GM18519 (cell line): ENCODE data around the gene GTF3A.

Experiments
- ATAC-seq: cut with Tn5 transposase; IDR thresholded peaks from one replicate; pipeline ENCODE4 v1.9.1; 2021; ENCODE audit warnings: mild to moderate bottlenecking, moderate library complexity; ENCODE audit not compliant: unreplicated experiment, low FRiP score

Gene GTF3A

DNA sequence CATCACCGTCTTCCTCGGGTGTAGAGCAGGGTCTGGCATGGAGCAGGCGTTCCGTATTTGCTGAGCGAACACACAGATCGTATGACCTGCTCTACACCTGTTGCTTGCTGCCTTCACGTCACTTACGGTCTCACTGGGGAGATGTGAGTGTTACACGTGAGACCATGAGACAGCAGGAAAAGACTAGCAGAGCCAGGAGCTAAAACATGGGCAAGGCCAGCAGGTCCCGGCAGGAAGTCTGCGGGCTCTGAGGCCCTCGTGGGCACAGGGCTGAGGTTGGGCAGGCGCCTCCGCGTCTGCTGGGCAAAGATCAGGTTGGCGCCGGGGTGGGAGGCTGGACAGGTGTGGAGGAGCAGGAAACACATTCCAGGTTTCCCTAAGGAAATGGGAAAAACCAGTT, 19.7 kb upstream of the GTF3A start:
- no peak for ATAC-seq

DNA sequence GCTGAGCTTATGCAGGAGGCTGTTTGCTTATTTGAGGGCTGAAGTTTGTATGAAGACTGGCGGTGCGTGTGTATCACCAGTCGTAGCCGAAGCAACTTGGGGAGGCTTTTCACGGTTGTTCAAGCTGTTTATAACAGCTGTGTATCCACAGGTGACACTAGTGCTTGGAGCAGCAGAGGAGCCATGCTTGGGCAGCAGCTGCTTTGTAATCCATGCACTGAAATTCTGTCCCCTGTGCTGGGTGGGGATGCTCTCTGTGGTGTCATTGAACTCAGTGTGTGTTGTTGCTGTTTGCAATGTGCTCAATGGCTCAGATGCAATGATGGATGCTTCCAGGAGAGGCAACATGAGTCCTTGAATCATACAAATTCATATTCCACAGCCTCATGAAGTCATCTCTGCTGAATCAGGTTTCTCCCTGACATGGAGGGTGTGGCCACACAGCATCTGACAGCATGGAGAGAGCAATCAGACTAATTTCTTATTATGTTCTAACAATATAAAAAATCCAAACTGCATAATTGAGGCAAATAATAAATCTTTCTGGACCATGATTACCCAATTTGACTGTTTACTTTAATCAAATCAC, 18.8 kb upstream of the GTF3A start:
- ATAC-seq: no peak

DNA sequence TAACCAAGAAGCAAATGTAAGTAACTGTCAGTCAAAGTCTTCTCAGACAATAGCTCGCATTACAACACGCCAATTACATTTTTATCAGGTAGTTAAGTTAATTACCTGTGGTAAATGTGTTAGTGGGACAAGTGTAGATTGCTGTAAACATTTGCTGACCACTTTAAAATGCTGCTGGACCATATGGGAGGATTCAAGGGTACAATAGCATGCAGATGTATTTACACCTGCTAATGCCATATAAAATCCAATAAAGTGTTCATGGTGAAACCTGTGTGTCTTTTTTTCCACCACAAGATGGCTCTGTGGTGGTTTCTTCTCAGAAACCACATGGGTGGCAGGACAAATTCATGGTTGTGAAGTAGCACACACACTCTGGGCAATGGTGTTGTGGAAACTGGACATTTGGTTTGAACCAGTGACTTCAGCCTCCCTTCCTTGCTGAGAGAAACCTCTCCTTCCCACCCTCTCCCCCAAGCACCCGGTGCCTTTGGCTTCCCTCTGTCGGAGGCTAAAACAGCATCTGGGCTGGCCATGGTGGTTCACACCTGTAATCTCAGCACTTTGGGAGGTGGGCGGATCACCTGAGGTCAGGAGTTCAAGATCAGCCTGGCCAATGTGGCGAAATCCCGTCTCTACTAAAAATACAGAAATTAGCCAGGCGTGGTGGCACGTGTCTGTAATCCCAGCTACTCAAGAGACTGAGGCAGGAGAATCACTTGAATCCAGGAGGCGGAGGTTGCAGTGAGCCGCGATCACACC, 18.1 kb upstream of the GTF3A start:
- no peak for ATAC-seq

DNA sequence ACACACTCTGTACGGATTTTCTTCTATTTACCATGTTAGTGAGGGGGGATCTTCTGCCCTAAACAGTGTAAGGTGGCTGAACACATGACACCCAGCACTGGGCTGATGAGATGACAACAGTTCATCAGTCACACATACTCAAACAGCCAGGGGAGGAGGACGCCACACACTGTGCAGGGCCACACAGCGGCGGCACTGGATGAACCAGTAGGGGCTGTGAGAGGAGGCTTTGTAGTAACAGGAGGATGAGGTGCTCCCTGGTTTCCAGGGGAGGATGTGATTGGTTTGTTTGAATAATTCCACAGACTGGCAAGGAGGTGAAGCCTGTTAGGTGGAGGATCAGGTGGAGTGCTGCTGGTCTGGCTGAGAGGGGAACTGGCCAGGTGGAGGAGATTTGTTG, 16.3 kb upstream of the GTF3A start:
- no peak for ATAC-seq

DNA sequence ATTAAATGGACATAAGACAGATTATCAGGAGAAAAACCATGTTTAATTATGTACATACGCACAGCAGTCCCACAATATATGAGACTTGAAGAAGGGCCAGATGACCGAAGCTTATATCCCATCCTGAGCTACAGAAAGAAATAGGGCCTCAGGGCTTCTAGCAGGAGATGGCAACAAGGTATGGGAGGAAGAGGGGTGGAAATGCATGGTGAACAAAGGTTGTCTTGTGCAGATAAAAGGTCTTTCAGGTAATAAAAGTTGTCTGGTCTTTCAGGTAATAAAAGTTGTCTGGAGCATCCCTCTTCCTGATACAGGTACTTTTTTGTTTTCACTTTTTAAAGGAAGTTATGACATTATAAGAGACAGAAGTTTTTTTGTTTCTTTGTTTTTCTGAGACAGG, 15.4 kb upstream of the GTF3A start:
- ATAC-seq: no peak

DNA sequence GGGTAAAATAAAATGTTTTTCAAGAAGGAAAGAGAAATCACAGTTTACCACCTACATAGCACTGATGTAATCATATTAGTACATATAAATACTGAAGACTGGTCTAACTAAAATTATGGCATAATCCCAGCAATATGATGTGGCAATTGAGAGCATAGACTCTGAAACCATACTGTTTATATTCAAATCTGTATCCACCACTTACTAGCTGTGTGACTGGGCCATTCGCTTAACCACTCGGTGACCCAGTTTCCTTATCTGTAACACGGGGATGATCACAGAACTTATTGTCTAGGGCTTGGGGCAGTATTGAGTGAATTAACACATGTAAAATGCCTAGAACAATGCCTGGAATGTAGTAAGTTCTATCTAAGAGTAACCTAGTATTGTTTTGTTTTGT, 13.1 kb upstream of the GTF3A start:
- ATAC-seq: no peak

DNA sequence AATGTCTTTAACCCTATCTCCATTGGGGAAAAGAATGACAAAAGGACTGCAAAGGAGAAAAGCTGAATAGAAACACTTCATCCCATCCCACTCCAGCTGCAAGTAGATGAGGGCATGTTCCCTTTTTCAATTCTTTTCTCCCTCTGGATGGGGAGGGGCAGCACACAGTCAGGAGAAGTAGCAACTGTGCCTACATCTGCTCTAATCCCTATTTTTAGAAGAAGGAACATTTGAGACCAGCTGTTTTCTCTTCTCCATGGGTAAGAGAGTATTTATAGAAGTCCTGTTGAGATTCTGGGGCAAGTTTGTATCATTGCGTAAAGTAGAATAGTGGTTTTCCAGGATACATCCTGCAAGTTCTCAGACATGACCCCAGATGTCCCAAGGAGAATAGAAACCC, 9.3 kb upstream of the GTF3A start:
- ATAC-seq: no peak

DNA sequence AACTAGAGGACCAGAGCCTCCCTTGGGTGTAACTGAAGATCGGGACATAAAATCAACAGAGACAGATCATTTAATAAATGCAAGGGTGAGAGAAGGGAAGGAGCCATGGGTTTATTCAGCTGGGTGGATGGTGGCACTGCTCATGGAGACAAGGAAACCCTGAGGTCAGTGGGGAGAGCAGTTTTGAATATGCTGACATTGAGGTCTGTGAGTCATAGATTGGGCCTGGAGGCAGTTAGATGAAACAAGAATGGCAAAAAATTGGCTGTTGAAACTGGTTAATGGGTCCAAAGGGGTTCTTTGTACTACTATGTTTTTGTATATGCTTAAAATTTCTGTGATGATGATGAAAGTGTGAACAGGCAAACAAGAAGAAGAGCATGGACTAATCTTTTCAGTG, 5.1 kb upstream of the GTF3A start:
- ATAC-seq: no peak

DNA sequence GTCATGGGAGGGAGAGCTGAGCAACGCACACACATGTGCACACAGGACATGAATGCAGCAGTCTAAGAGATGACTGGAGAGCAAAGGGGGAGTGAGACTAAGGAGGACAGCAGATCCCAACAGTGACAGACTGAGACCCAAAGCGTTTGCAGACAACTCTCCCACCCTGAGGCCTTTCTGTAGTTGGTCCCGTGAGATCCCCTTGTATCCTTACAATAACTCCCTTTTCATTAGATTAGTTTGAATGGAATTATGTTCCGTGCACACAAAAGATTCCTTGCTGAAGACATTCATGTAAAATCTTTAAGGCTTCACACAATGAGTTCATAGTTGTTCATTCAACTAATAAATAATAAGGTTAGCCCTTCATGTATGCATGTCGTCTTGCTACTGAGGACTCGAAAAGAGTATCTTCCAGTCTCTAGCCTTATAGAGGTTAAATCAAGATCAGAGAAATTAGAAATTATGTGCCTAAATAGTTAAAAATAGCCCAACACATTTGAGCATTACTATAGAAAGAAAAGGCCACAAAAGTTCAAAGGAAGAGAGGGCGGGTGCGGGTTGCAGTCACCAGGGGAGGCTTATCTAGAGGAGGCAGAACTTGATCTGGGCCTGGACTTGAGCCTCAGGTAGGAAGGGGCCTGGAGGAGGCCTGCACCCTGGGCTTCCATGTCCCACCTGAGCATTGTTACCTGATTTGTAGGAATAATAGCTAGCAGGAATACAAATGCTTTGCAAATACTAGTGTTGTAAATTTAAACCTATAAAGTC, 3.1 kb upstream of the GTF3A start:
- ATAC-seq: no peak

DNA sequence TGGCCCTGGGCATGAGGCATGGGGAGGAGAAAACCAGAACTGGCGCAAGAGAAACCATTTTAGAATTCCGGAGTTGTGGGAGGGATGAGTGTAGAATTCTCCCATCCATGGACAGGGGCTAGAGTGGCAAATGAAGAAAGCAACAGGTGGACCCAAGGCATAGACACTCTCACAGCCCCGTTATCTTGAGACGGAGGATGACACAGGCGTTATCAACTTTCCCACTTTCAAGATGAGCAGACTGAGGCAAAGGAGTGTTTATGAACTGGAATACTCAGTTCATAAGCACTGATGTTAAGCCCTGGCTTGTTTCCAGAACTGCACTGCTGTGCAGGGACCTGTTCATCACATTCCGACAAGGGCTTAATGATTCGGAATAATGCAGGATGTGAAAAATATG, 1.1 kb upstream of the GTF3A start:
- no peak for ATAC-seq

DNA sequence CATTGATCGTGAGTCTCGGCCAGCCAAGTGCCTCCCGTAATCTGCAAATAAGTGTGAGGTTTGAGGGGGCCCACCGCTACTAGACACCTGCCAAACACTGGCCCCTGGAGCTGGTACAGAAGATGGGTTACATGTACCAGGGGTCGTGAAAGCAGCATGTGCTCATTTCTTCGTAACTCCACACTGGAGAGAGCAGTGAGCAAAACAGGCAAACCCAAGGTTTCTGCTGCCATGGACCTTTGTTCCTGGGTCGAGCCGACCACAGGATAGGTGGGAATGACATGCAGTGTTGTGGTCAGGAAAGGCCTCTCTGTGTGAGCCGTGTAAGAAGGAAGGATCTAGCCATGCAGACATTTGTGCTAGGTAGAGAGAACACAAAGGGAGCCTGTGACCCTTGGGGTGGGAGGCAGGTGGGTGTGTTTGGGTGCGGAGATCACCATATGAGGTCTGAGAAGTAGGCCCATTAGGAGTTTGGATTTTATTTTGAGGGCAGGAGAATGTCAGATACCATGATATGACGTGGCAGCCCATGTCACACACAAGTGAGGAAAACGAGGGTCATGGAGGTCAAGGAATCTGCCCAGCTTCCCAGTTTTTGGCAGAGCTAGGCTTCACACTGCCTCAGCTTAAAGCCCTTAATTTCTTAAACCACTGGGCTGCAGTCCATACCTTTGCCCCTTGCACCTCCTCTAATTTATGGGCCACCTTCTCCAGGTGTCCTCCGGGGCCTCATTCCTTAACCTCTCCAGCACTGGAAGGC, 919 bp downstream of the GTF3A start:
- ATAC-seq: no peak

DNA sequence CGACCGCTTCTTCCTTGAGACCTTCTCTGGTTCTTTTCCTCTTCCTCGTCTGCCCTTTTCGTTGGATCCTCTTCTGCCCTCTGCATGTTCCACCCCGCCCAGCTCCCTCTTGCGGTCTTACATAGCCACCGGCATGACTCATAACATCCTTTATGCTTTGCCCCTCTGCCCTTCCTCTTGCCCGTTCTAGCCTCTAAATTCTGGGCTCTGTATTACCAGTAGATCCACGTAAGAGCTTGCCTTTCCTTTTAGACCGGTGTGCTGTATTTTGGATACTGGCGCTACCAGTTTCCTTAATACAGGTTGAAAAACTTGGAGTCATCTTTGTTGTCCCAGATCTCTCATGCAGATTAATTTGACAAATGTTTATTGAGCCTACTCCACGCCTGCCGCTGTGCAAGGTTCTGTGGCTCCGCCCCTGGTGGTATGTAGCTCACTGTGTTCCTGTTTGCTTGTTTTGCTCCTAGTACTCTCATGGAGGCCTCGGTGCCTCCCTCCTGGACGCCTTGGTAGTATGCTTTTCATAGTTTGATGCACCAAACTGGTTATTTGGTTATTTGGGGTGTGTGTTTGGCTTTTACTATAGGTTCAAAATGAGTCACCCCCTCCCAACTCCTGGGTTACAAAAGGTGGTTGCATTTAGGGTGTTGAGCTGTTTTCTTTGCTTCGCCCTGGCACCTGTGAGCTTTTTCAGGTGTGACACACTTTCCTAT, 1.7 kb downstream of the GTF3A start:
- ATAC-seq: no peak

DNA sequence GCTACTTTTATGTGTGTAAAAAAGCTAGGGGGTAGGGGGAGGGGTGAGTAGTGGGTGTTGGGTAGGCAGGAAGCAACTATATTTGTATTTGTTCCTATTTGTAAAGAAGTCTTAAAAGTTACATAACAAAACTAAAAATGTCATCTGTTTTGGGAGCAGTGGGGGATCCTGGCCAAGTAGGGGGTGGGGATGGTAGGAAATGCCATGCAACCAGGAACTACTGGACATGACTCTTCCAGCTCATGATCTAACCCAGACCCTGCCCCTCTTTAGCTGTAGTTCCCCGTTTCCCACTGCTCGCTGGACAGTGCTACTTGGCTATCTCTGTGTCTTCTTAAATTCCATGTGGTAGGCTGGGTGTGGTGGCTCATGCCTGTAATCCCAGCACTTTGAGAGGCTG, 3.2 kb downstream of the GTF3A start:
- ATAC-seq: no peak

DNA sequence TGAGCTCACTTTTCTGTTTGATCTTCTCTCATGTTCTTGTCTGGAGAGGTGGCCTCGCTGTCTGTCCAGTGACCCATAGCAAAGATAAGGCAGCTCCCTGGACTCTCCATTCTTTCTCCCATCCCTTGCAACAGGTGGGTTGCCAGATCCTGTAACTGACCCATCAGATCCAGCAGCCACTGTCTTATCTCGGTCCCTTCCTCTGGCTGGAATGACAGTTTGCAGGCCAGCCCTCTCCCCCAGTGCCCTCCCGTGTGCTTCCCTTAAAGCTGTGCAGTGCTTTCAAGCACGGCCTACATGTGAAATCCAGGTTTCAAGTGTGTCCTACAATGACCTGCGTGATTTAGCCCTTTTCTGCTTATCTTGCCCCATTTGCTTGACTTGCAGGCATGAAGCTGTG, 3.7 kb downstream of the GTF3A start:
- no peak for ATAC-seq

DNA sequence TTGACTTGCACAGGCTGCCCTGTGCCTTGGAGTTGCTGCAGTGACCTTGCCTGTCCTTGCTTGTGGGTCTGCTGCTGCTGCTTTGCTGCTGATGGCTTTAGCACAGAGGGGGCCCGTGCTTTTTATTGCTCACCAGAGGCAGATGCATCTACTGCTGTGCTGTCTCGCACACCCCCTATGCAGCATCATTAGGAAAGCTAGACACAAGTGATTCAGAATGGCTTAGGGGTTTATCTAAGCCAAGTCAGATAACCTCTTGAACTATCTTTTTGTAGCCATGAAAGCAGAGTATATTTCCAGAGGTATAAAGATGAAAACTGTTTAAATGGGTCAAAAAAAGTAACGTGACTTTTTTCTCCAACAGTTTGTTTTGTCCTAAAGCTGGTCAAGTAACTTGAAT, 7.8 kb downstream of the GTF3A start:
- no peak for ATAC-seq

DNA sequence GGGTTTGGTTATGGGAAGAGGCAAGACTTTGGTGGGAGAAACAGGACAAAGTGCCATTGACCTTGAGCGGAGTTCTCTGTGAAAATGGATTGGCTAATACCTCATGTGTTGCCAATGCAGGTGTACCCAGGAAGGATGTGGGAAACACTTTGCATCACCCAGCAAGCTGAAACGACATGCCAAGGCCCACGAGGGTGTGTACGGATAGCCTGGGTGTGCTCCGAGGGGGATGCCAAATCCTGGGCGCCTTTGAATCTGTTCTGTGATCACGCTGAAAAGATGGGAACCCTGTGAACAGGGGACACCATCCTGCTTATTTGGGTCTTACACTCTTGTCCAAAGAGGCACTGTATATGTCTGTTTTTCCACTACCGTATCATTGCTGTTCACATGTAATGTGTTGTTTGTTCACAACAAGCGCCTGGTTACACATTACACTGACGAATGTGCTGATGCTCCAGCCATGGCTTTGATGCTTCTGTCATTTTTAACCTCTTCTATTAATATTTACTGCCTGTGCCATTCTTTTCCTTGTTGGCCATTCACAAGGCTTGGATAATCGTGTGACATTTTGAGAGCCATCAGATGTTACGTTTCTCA, 8.3 kb downstream of the GTF3A start:
- ATAC-seq: no peak

DNA sequence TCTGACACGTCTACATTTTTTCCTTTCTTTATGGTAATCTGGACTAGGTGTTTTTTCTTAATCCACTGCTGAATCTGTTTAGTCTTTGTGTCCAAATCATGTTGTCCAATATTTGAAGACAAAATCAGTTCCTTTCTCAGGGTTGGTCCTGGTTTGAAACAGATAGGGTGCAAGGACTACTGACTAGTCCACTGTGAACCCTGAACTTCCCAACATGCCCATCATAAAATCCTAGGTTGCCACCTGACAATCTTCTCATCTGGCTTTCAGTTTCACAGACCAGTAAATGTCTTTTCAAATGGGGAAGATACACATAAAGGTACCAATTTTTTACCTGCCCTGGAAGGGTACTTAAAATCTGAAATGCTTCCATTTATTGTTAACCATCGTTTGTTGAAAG, 12.7 kb downstream of the GTF3A start:
- no peak for ATAC-seq

DNA sequence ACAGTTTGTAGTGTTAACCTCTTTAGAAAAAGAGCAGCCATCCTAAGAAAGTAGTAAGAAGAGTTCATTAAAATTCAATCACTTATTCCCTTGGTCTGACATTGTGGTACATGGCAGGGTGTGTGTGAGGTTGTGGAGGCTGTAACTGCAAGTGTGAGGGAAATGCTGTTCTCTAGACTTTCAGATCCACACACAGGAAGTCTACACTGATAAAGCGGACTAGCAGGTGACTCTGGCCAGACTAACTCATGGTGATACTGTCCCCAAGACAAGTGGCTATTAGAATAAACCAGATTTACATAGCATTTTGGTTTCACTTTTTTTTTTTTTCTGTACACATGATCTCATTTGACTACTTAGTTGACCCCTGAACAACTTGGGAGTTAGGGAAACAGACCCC, 16.0 kb downstream of the GTF3A start:
- no peak for ATAC-seq

DNA sequence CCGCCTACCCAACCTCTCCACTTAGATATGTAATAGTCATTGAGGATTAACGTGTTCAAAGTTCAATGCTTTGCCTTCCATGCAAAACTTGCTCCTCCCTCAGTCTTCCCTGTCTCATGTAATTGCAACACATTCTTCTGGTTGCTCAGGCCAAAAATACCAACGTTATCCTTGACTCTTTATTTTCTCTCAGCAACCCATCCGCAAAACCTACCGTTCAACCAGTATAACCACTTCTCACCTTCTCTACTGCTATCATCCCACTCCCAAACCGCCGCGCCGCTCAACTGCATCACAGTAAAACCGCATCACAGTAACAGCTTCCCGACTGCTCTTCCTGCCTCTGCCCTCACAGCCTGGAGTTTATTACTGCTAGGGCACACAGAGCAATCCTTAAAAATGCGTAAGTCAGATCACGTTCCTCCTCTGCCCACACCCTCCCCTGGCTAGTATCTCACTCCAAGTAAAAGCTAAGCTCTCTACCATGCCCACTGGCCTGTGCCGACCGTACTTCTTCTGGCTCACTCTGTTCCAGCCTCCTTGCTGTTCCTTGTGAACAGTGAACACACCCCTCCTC, 17.7 kb downstream of the GTF3A start:
- no peak for ATAC-seq

DNA sequence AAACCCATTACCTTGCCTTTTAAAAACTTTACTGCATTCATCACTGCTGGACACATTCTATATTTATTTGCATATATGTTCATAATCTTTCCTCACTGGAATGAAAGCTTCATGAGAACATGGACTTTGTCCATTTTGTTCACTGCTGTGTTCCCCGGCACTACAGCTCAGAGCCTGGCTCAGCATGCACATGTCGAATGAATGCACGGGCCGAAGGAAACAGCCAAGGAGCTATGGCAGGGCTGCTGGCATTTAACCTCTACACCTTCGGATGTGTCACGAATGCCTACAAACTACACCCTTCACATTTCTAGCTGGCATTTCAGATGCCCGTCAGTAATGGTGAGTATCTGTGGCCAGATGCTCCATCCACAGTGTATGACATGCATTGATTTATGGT, 18.4 kb downstream of the GTF3A start:
- no peak for ATAC-seq
